ENCODE data around the gene PAK1. TPM values are rescaled to one million over a fixed set of nuclear protein-coding genes. Genes with fewer than 3 reads are reported as not detected.
A peak's percentile ranks its signal among the peaks of the same experiment; 100 is the strongest.

PAK1 gene
- total and polyA plus RNA-seq, 2 of the 4 experiments (the other 2 are of a cell fraction) = 34.3 to 60.6 TPM

- Histone ChIP-seq H3K4me3 (ENCODE audit: insufficient read depth, low read depth, low read length) (no peak overlapping the region), H3K18ac (ENCODE audit: low read depth, low read length) (no peak overlapping the region), H3K4me2 (ENCODE audit: low read depth, low read length) (no peak overlapping the region), H3K79me1 (ENCODE audit: low read depth in 1 of 2, low read length in 2 of 2) (no peaks in the 10 kb centered on the region), H4K5ac (ENCODE audit: low read depth, low read length) (no peak overlapping the region), H3K23ac (ENCODE audit: low read depth, low read length) (no peak overlapping the region), H3K27me3 (ENCODE audit: control insufficient read depth, insufficient read depth, low read length) (peaks cover 6% of the 10 kb centered on the region; the same call in 1 of the 2 replicates), H4K91ac (ENCODE audit: insufficient read depth, low read depth, low read length) (no peak overlapping the region), H3K14ac (replicated peaks; ENCODE audit: low read depth, low read length) (no peak overlapping the region), H2AK5ac (ENCODE audit: low read depth, low read length) (no peak overlapping the region), H4K20me1 (ENCODE audit: insufficient read depth, low read length) (no peaks in the 10 kb centered on the region), H2BK5ac (ENCODE audit: low read depth, low read length, poor library complexity, severe bottlenecking) (no peak overlapping the region), H3K9ac (ENCODE audit: low read depth, low read length) (no peak overlapping the region), H2BK20ac (ENCODE audit: low read depth, low read length) (no peak overlapping the region), H4K8ac (ENCODE audit: low read depth in 2 of 2, low read length in 2 of 2) (no peak overlapping the region), H2AFZ (replicated peaks; ENCODE audit: low read length, poor library complexity) (peak overlapping the region; percentile 11), H2BK120ac (ENCODE audit: low read depth, low read length) (no peak overlapping the region), H3K56ac (ENCODE audit: extremely low read depth, insufficient read depth, low read length) (no peak overlapping the region), H3K9me3 (ENCODE audit: control insufficient read depth, insufficient read depth, low read length) (no peaks in the 10 kb centered on the region), H3K9me1 (ENCODE audit: insufficient read depth, low read length) (no peaks in the 10 kb centered on the region), H3K4ac (ENCODE audit: low read depth, low read length) (no peak overlapping the region), H2BK15ac (ENCODE audit: low read depth, low read length) (no peak overlapping the region), H3K27ac (ENCODE audit: insufficient read depth, low read length) (no peak overlapping the region), H3K4me1 (ENCODE audit: control insufficient read depth, insufficient read depth, low read length) (no peaks in the 10 kb centered on the region), H2AK9ac (replicated peaks; ENCODE audit: low read depth, low read length, poor library complexity) (no peak overlapping the region), H3K36me3 (ENCODE audit: control insufficient read depth, insufficient read depth, low read length) (no peaks in the 10 kb centered on the region)
- ATAC-seq (ENCODE audit: low read depth) (no peak), DNase-seq (no peak)
- CTCF ChIA-PET = no interaction called here
- dilution Hi-C loops (cut with HindIII; ENCODE audit: low sequenced_read_pairs, unreplicated experiment) = no loop called here
- POLR2A ChIA-PET (ENCODE audit: unreplicated experiment) = no interaction called here
- in situ Hi-C loops (cut with MboI; ENCODE audit: low sequenced_read_pairs) = no loop called here
- no CpG with 5 or more reads among the region's 2 CpGs for WGBS, 2 experiments (ENCODE audit: extremely low coverage in 2 of 2, insufficient read length in 1 of 2)
- BruUV-seq (replicated peaks) = no TSS peak
- intact Hi-C loops (cut with micrococcal nuclease) = no loop called here
- TF ChIP-seq MAFK (IDR thresholded peaks at IDR 0.05; ENCODE audit: low read depth, low read length) (no peak), NFE2L2 (IDR thresholded peaks at IDR 0.05; ENCODE audit: low read depth, low read length) (no peak), POLR2A (IDR thresholded peaks at IDR 0.05; ENCODE audit: low read depth, low read length) (no peak), MXI1 (IDR thresholded peaks at IDR 0.05; ENCODE audit: borderline replicate concordance, low read depth, low read length) (no peak), MAZ (IDR thresholded peaks at IDR 0.05; ENCODE audit: borderline replicate concordance, low read depth, low read length) (no peak), CTCF (conservative IDR thresholded peaks at IDR 0.05; ENCODE audit: low read depth, low read length) (no peak), RAD21 (IDR thresholded peaks at IDR 0.05; ENCODE audit: low read length) (no peak), CEBPB (IDR thresholded peaks at IDR 0.05; ENCODE audit: low read depth, low read length) (no peak), SMC3 (IDR thresholded peaks at IDR 0.05; ENCODE audit: low read depth, low read length) (no peak), USF2 (IDR thresholded peaks at IDR 0.05; ENCODE audit: low read depth, low read length) (no peak), BHLHE40 (IDR thresholded peaks at IDR 0.05; ENCODE audit: low read depth, low read length) (no peak)
These were observed 44.6 kb upstream of the PAK1 start for GRCh38 chr11:77518471-77518870.

Data from IMR-90 (cell line).